HepG2 (cell line): ENCODE measurements around the gene ADAMTSL3. TPM values are rescaled to one million over a fixed set of nuclear protein-coding genes. Genes with fewer than 3 reads are reported as not detected.

Source experiments
- BCL3 ChIP-seq: sonication (generic); formaldehyde crosslinking; IDR thresholded peaks from 2 replicates; pipeline ENCODE4 v1.5.1; 2020; ENCODE audit warnings: mild to moderate bottlenecking, missing genetic modification reagents, moderate library complexity
- HNF1A ChIP-seq, 2 experiments: sonication (generic) in 1 of 2; formaldehyde crosslinking in 1 of 2; IDR thresholded peaks; 2 replicates each; pipeline versions ENCODE4 v1.4.0 to v1.6.1; 2016 to 2020; ENCODE audit warnings: borderline replicate concordance in 1 of 2, low read depth in 1 of 2, mild to moderate bottlenecking in 1 of 2, missing genetic modification reagents in 1 of 2
- NFAT5 ChIP-seq: sonication (generic); formaldehyde crosslinking; IDR thresholded peaks from 2 replicates; pipeline ENCODE4 v1.4.0; 2020; ENCODE audit warnings: missing genetic modification reagents
- ZBTB10 ChIP-seq: sonication (generic); formaldehyde crosslinking; IDR thresholded peaks from 2 replicates; pipeline ENCODE4 v1.4.0; 2020; ENCODE audit warnings: missing genetic modification reagents, borderline replicate concordance
- polyA plus RNA-seq, 8 experiments: library from polyadenylated mRNA; depleted of rRNA in 3 of 8; stranded (reverse) in 7 of 8; unstranded in 1 of 8; fragments of >200 nt; fragmentation: Illumina TruSeq in 4 of 8; extraction: Trizol in 4 of 8; gene quantifications; 2 replicates each; pipeline versions ENCODE4 v1.2.1 to v1.2.3, GENCODE V29; 2011 to 2016; ENCODE audit warnings: low read depth in 4 of 8, missing spikeins in 1 of 8, mixed read lengths in 1 of 8; ENCODE audit not compliant: insufficient read depth in 1 of 8
- total RNA-seq, 5 experiments: library from RNA; depleted of rRNA; stranded (reverse); fragments of >200 nt; fragmentation: Illumina TruSeq; extraction: Trizol; gene quantifications; 2 replicates each; pipeline ENCODE4 v1.2.3, GENCODE V29; 2016; ENCODE audit warnings: low read depth in 1 of 5

The ADAMTSL3 gene
- total and polyA plus RNA-seq, 2 of the 13 experiments (the other 11 are each of a cell fraction or from before 2014, with no cell fraction given): 0.04 to 0.09 TPM

GRCh38 chr15:83695246-83695645, 41.3 kb downstream of the ADAMTSL3 start (continued):
- TF ChIP-seq HNF1A (IDR thresholded peaks at IDR 0.05; ENCODE audit: low read depth): no peak
- TF ChIP-seq HNF1A (CRISPR knock-in tag; IDR thresholded peaks at IDR 0.05; ENCODE audit: borderline replicate concordance): no peak
- TF ChIP-seq BCL3 (CRISPR knock-in tag): no peak
- TF ChIP-seq ZBTB10 (CRISPR knock-in tag): no peak
- no peak for TF ChIP-seq NFAT5 (CRISPR knock-in tag)
